Ishikawa (cell line): Measurements from ENCODE around the gene CLTCL1.

Experiments
- CEBPB ChIP-seq: IDR thresholded peaks from 2 replicates; pipeline ENCODE4 v1.6.1; 2012
- EGR1 ChIP-seq: IDR thresholded peaks from 2 replicates; pipeline ENCODE4 v1.6.1; 2012
- MAX ChIP-seq: IDR thresholded peaks from 2 replicates; pipeline ENCODE4 v1.6.1; 2012
- RAD21 ChIP-seq: IDR thresholded peaks from 2 replicates; pipeline ENCODE4 v1.6.1; 2012; ENCODE audit warnings: low read depth
- TEAD4 ChIP-seq: IDR thresholded peaks from 2 replicates; pipeline ENCODE4 v1.6.1; 2012

- TF ChIP-seq EGR1 (no peak), MAX (no peak), TEAD4 (no peak), RAD21 (no peak), CEBPB (no peak)
These were observed 103.6 kb downstream of the CLTCL1 start for GRCh38 chr22:19187716-19188563.
